NAMALWA (cell line): ENCODE results near the gene HID1.

Experiments
- DNase-seq: peaks from one replicate; pipeline ENCODE4 v3.0.0-alpha.2; 2015; ENCODE audit warnings: low spot score

The HID1 gene

GRCh38 chr17:74964988-74965622 lies 7.5 kb downstream of the HID1 start:
- DNase-seq: no peak

DNA sequence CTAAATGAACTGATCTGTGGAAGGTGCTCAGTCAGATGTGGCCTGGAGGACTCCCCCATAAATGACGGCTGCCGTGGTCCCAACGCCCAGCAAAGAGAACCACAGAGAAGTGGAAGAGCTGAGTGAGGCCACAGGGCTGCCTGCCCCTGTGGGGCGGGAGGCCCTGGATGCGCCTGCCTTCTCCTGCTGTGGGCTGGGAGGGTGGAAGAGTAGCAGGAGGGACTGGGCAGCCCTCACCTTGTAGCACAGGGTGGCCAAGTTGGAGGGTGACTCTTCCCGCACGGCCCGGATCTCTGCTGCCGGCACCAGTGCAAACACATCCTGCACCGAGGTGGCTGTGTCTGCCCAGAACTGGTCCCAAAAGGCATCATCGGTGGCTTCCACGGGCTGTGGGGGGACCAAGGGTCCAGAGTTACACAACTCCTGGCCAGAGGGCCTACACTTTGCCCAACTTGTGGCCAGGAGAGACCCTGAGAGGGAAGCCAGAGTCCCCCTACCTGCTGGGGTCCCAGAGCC lies 8.3 kb downstream of the HID1 start:
- no peak for DNase-seq

DNA sequence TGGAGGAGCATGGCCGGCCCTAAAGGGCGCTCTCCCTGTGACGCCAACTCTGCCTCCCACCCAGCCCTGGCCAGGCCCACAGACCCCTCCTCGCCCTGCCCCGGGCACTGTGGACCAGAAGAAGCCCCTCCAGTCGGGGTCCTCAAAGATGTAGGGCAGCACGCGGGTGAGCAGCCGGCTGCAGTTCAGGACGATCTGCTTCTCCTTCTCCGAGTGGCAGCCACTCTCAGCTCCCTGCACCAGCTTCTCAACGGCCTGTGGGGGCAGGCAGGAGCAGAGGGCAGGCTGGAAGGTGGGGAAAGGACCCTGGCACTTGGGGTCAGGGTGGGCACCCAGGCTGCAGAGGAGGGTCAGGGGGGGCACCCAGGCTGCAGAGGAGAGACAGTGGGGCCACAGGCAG lies 8.9 kb downstream of the HID1 start:
- DNase-seq: no peak

DNA sequence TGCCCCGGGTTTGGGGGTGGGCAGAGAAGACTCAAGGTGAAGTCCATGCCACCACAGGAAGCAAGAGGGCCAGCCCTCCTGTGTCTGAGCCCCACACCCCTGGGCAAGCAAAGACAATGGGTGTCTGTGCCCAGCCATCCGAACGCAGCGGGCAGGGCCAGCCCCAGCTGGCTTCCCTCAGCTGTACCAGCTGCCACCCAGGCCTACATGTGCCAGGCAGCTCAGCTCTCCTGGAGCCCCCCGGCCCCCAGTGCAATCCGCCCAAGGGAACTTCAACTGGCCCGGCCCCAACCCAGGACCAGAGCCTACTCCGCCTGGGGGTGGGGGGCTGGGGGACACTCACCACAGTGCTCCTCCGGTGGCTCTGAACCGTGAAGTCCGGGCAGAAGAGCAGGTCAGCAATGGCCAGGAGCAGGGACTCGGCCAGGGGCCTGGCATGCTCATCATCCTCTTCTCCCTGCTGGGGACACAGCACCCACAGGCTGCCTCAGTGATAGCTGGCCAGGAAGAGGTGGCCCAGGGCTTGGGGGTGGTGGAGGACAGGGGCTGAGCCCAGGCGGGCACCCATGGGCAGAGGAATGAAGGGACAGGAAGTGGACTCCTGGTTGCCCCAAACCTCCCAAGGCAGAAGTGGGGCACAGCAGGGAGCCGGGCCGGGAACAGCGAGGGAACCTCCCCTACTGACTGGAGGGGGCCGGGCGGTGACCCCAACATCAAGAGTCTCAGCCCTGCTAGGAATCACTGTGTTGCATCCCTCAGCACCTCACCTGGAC lies 9.8 kb downstream of the HID1 start:
- DNase-seq: no peak

GRCh38 chr17:74961657-74962350 lies 10.8 kb downstream of the HID1 start:
- peak; percentile 84 for DNase-seq

GRCh38 chr17:74960570-74961342 lies 11.8 kb downstream of the HID1 start:
- DNase-seq: peak; percentile 87

DNA sequence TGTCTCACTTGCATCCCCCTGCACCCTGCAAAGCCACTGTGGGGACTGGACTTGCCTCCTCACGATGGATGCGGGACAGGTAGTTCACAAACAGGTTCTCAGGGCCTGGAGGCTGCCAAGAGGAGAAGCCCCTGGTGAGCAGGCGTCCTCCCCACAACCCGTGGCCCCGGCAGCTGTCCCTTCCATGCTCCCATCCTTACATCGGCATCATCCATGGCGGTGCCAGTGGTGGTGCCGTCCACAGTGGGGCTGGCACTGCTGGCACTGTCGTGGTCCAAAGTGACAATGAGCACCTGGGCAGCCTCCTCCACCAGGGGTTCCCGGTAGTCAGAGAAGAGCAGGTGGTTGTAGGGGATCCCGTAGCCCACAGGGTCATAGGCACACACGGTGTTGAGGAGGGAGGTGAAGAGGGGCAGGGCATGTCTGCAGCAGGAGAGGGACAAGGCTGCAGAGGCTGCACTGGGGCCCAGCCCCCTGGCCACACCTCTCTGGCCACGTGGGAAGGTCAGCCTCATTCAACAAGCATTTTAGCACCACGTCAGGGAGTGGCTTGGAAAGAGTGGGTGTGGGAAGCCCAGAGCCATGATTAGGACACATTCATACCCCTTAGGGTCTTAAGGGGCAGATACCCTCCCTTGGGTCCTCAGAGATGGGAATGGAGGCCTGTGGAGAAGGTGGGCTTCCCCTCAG lies 12.6 kb downstream of the HID1 start:
- no peak for DNase-seq

DNA sequence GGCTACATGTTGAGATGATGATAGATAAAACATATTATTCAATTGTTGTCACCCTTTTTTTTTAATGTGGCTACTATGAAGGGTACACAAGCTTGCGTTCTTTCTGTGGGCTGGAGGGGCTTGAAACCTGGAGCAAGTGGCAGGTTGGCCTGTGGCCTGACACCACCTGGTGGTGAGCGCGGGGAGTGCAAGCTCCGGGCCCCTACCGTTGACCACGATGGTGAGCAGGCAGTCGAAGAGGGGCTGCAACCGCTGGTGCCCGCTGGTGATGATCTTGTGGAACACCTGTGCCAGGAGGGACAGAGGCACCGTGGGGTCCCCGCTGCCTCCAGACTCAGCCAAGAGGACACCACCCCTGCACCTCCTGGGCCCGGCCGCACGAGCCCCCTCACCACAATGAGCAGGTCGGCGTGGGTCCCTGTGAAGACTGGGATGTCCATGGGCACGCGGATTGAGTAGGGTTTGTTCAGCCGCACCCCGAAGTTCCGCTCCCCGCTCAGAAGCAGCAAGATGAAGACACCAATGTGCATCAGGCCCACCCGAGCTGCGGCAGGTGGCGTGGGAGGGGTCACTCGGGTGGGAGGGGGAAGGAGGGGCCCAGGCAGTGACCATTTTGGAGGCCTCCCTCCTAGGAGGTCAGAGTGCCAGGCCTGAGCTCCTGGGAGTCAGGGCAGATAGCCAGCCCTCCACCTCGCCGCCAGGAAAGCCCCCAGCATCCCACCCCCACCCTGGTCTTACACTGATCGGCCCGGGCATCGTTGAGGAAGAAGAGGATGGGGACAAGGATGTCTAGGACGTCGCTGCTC lies 14.4 kb downstream of the HID1 start:
- DNase-seq: peak; percentile 80

DNA sequence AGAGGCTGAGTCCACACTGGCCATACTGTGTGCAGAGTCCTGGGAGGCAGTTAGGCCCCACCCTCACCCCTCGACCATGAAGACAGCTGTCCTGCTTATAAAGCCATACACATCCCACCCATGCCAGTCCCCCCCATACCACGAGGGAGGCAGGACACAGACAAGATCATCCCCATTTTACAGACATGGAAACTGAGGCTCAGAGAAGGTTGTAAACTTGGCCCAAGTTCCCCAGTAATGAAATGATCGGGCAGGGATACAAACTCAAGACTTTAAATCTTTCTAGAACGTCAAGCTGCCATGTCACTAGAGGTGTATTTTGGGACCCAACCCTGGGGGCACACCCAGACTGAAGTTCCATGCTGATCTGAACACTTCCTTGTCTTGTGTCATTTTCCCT lies 16.5 kb downstream of the HID1 start:
- DNase-seq: no peak

- DNase-seq: no peak
Measured at GRCh38 chr17:74954665-74955421, 17.7 kb downstream of the HID1 start.

DNA sequence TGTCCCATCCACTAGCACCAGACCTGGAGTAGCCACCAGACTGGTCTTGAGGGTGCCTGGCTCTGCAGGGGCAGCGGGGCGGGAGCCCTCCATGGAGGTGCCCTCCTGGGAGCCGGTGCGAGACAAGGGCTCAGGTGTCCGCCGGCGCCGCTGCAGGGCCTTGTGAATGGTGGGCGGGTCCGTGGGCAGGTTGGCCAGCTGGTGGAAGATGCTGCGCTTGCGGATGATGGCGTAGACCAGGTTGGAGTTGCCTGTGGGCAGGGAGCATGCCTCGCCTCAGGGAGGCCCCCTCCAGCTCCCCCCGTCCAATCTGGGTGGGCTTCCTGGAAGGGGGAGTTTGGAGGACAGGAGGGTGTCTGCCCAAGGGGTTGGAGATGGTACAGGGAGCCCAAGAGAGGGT lies 18.4 kb downstream of the HID1 start:
- DNase-seq: no peak

DNA sequence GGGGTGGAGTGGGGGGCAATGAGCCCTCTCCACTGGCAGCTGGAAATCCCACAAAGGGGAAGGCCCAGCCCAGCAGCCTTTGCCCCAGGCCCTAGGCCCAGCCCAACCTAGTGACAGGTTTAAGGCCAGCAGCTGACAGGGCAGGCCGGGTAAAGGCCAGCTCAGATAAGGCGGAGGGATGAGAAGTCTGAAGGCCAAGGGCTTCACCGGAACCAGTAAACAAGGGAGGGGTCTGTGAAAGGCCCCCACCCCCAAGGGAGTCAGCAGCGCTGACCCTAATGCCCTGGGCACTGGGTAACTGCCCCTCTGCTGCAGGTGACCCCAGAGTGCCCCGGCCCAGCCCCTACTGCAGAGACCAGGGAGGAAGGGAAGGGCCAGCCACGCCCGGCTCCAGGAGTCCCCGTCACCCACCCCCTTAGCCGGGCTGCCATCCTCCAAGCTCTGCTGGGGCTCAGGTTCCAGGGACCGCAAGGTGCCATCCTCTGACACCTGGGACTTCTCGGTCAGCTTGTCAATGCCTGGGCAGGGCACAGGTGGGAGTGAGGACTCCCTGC lies 19.3 kb downstream of the HID1 start:
- DNase-seq: no peak

- no peak for DNase-seq
Measured at GRCh38 chr17:74952431-74953133, 20.0 kb downstream of the HID1 start.

- DNase-seq: no peak
Measured at GRCh38 chr17:74951680-74952421, 20.7 kb downstream of the HID1 start.

- no peak for DNase-seq
Measured at GRCh38 chr17:74951065-74951464, 21.5 kb downstream of the HID1 start.

- DNase-seq: no peak
Measured at GRCh38 chr17:74950207-74950606, 22.4 kb downstream of the HID1 start.

DNA sequence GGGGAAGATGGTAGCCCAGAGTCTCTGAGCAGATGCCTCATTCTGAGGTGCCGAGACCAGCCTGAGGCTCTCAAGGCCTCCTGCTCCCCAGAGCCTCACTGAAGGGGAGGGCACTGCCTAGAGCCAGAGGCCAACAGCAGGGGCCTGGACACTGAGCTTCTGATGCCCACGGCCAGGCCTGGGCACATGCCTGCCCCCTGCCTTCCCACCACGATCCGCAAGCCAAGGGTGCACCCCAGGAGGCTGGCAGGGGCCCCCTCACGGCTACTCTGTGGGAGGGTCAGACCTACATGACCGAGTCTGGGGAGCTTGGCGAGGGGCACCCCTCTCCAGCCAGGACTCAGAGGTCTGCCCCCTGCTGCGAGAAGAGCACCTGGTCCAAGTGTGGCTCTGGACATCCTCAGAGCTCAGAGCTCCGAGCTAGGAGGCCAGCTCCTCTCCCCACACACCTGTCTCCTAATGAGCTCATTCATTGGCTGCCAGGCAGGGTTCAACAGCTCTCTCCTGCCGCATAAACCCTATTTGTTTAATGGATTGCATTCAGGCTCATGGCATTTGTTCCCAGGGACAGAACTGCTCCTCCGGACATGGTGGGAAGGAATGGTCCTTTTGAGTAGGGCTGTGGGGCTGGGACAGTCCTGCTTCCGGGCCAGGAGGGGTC lies 23.0 kb downstream of the HID1 start:
- DNase-seq: no peak
